B cell (primary cell): ENCODE results near the gene PIP5K1A. TPM values are rescaled to one million over a fixed set of nuclear protein-coding genes. Genes with fewer than 3 reads are reported as not detected.

Source experiments
- ATAC-seq: fragments of 200-7000 bp; cut with Tn5 transposase; one replicate; pipeline ENCODE4 v1.10.0; 2021; ENCODE audit warnings: low read depth, mild to moderate bottlenecking, moderate number of reproducible peaks, moderate library complexity
- CTCF ChIA-PET: fragments of 350-600 bp; sonication (Branson Sonifier 250); formaldehyde crosslinking; loops from one replicate; lab custom pipeline; 2021; ENCODE audit warnings: antibody characterized with exemption, inconsistent platforms; lab: Charles Lee
- POLR2A ChIA-PET: fragments of 350-600 bp; sonication (Branson Sonifier 250); formaldehyde crosslinking; loops from one replicate; lab custom pipeline; 2021; ENCODE audit warnings: antibody characterized with exemption; lab: Charles Lee
- DNase-seq: peaks from one replicate; pipeline ENCODE4 v3.0.0; 2013
- H2AFZ ChIP-seq: 2 replicates; pipeline ENCODE4 v1.6.1; 2012; ENCODE audit warnings: mild to moderate bottlenecking, low read depth, low read length; ENCODE audit not compliant: insufficient read depth, poor library complexity, severe bottlenecking
- H3K27ac ChIP-seq, 2 donors: 1 replicate in 1 of 2; 2 replicates in 1 of 2; pipeline ENCODE4 v1.5.1; 2012 to 2013; ENCODE audit warnings: low read length in 2 of 2, mild to moderate bottlenecking in 2 of 2, moderate library complexity in 1 of 2
- H3K27me3 ChIP-seq, 4 experiments: fragments of 200-600 bp in 1 of 4; sonication (generic) in 1 of 4; replicated peaks in 1 of 4; 1 replicate in 2 of 4; 2 replicates in 2 of 4; pipeline versions ENCODE4 v1.6.1 to v1.7.0; 2013 to 2016; ENCODE audit warnings: low read length in 3 of 4, mild to moderate bottlenecking in 2 of 4, mixed read lengths in 1 of 4, moderate library complexity in 1 of 4; ENCODE audit not compliant: insufficient read depth in 4 of 4, control insufficient read depth in 3 of 4; ENCODE audit errors: control extremely low read depth in 1 of 4
- H3K36me3 ChIP-seq, 2 experiments: replicated peaks in 1 of 2; 1 replicate in 1 of 2; 2 replicates in 1 of 2; pipeline versions ENCODE4 v1.6.1 to v1.7.1; 2013; ENCODE audit warnings: low read length in 1 of 2; ENCODE audit not compliant: insufficient read depth in 2 of 2, control insufficient read depth in 1 of 2; ENCODE audit errors: control extremely low read depth in 1 of 2, extremely low read depth in 1 of 2
- H3K4me1 ChIP-seq, 2 donors: fragments of 200-600 bp in 1 of 2; sonication (generic) in 1 of 2; 1 replicate in 1 of 2; 2 replicates in 1 of 2; pipeline versions ENCODE4 v1.5.1 to v1.6.1; 2013 to 2017; ENCODE audit warnings: low read length in 2 of 2; ENCODE audit not compliant: control insufficient read depth in 2 of 2, insufficient read depth in 2 of 2
- H3K4me2 ChIP-seq: replicated peaks from 2 replicates; pipeline ENCODE3; 2012; ENCODE audit warnings: mild to moderate bottlenecking, low read depth, low read length; ENCODE audit not compliant: poor library complexity, severe bottlenecking
- H3K4me3 ChIP-seq, 5 experiments: fragments of 200-600 bp in 1 of 5; sonication (generic) in 1 of 5; 1 replicate in 3 of 5; 2 replicates in 2 of 5; pipeline versions ENCODE4 v1.5.1 to v1.7.0; 2011 to 2016; ENCODE audit warnings: low read length in 4 of 5, mild to moderate bottlenecking in 4 of 5, low read depth in 2 of 5, control low read depth in 1 of 5, moderate library complexity in 1 of 5; ENCODE audit not compliant: insufficient read depth in 1 of 5; ENCODE audit errors: control extremely low read depth in 1 of 5, extremely low read depth in 1 of 5
- H3K79me2 ChIP-seq: fragments of 200-600 bp; sonication (generic); one replicate; pipeline ENCODE4 v1.6.0; 2016; ENCODE audit warnings: low read length; ENCODE audit not compliant: control insufficient read depth, insufficient read depth
- H3K9ac ChIP-seq: fragments of 200-600 bp; sonication (generic); 2 replicates; pipeline ENCODE4 v1.6.1; 2017; ENCODE audit warnings: mild to moderate bottlenecking, low read length, moderate library complexity
- H3K9me3 ChIP-seq, 3 donors: one replicate each; pipeline versions ENCODE4 v1.6.1 to v1.7.1; 2013; ENCODE audit warnings: low read length in 2 of 3; ENCODE audit not compliant: control insufficient read depth in 2 of 3, insufficient read depth in 1 of 3; ENCODE audit errors: control extremely low read depth in 1 of 3
- H4K20me1 ChIP-seq: 2 replicates; pipeline ENCODE4 v1.6.0; 2012; ENCODE audit warnings: mild to moderate bottlenecking, low read length; ENCODE audit not compliant: insufficient read depth, control insufficient read depth, poor library complexity, severe bottlenecking
- H3K27ac Mint-ChIP-seq: one replicate; pipeline ENCODE4 v1.8.0; 2021; ENCODE audit warnings: mixed read lengths
- H3K27me3 Mint-ChIP-seq: one replicate; pipeline ENCODE4 v1.8.0; 2021; ENCODE audit warnings: mixed read lengths
- H3K4me1 Mint-ChIP-seq: one replicate; pipeline ENCODE4 v1.8.0; 2021; ENCODE audit warnings: mixed read lengths
- H3K4me3 Mint-ChIP-seq: one replicate; pipeline ENCODE4 v1.8.0; 2021; ENCODE audit warnings: mixed read lengths
- H3K9me3 Mint-ChIP-seq: one replicate; pipeline ENCODE4 v1.8.0; 2022; ENCODE audit warnings: mixed read lengths; ENCODE audit not compliant: insufficient read depth
- CTCF ChIP-seq: fragments of 200-600 bp; IDR thresholded peaks from one replicate; pipeline ENCODE4 v1.8.0; 2022; ENCODE audit warnings: antibody characterized with exemption, mild to moderate bottlenecking
- EZH2 ChIP-seq: IDR thresholded peaks from 2 replicates; pipeline ENCODE4 v1.6.1; 2012; ENCODE audit warnings: borderline replicate concordance, low read depth, mild to moderate bottlenecking, moderate library complexity, low read length; ENCODE audit not compliant: insufficient read depth, poor library complexity, severe bottlenecking
- WGBS: methylation state at CpG from one replicate; pipeline ENCODE4 v1.1.5; 2013; ENCODE audit warnings: missing lambda C conversion rate; ENCODE audit not compliant: insufficient coverage; 5-methylcytosine and 5-hydroxymethylcytosine counted together
- intact Hi-C: fragments of 100-400 bp; cut with micrococcal nuclease; formaldehyde crosslinking; loops from one replicate; pipeline ENCODE4 v1.10.0; 2022
- polyA plus RNA-seq: library from polyadenylated mRNA; depleted of rRNA; stranded (reverse); fragments of >200 nt; gene quantifications from 2 replicates; pipeline ENCODE4 v1.2.3, GENCODE V29; 2012
- total RNA-seq, 2 donors: library from RNA; stranded (reverse); fragments of 120-200 nt in 1 of 2; gene quantifications; 1 replicate in 1 of 2; 2 replicates in 1 of 2; pipeline versions ENCODE4 v1.2.3 to v1.2.4, GENCODE V29; 2013 to 2022

Gene PIP5K1A
- total and polyA plus RNA-seq, 2 donors (not counting 1 experiment from before 2014, with no cell fraction given): 59.4 to 78.4 TPM

DNA sequence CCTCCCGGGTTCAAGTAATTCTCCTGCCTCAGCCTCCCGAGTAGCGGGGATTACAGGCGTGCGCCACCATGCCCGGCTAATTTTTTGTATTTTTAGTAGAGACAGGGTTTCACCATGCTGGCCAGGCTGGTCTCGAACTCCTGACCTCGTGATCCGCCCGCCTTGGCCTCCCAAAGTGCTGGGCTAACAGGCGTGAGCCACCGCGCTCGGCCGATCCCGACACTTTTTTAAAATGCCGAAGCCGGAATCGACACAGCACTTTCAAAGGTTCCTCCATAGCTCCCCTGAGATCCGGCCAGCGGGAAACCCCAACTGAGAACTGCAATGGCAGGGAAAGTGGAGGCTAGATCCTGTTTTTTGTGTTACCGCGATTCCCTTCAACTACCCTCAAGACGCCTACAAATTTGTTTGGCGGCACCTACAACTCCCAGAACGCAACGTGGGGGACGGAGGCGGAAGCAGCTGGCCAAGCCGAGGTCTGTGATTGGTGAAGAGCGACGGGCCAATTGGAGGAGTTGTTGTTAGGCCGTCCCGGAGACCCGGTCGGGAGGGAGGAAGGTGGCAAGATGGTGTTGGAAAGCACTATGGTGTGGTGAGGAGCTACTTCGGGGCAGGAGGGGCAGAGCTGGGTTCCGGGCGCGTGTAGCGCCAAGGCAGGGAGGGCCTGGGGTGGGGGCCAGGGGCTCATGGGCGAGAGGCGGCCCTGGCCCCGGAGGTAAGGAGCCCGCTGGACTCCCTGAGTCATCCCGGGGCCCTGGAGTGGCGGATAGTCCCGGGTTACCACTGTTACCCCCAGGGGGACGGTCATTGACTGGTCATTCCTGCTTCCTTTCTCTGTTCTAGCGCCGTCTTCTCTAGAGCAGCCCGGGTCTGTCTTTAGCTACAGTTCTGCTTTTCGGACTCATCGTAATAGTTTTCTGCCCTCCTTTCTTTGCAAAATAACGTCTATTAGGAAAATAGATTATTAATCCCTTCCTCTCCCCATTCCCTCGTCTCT lies 56.2 kb downstream of the PIP5K1A start, which contains the start of gene PSMD4:
TSS of gene PSMD4 (plus strand) at position 518 of the 997 bp plus-strand sequence. CDS start at position 567, 49 bp downstream.
- H3K79me2 ChIP-seq: peaks cover 55% of the 10 kb centered on the region
- H3K4me3 ChIP-seq: peak within 1 kb of the TSS; percentile 82 to 97 (median 84)
- H3K27ac Mint-ChIP-seq: peak within 1 kb of the TSS; percentile 97
- peak within 1 kb of the TSS; percentile 80 for H3K9ac ChIP-seq
- peaks cover 6% of the 10 kb centered on the region for H4K20me1 ChIP-seq
- H3K36me3 ChIP-seq: peaks cover 2 to 5% of the 10 kb centered on the region in 2 experiments
- no peak for TF ChIP-seq EZH2
- TF ChIP-seq CTCF: no peak
- H2AFZ ChIP-seq: peak within 1 kb of the TSS; percentile 72
- peak within 1 kb of the TSS; percentile 97 for H3K4me3 Mint-ChIP-seq
- intact Hi-C loops: loop anchor here (1.0 to 5.0 kb wide), 7 partner anchors 23 to 182 kb away; partner anchors contain the start of genes GABPB2, LYSMD1, PI4KB and PSMB4
- peak within 1 kb of the TSS; percentile 66 to 85 for H3K27ac ChIP-seq
- no peaks in the 10 kb centered on the region for H3K9me3 ChIP-seq
- no peaks in the 10 kb centered on the region for H3K27me3 Mint-ChIP-seq
- no peaks in the 10 kb centered on the region for H3K9me3 Mint-ChIP-seq
- peak; percentile 93 for ATAC-seq
- CTCF ChIA-PET: interaction anchor here (0.9 to 2.9 kb wide), 7 partner anchors 14 to 155 kb away, joined by 3 to 14 read pairs (median 3); partner anchors contain the start of genes TNFAIP8L2, VPS72 and ZNF687
- WGBS: 6% methylated on average over 43 of the region's 56 CpGs
- peak; percentile 96 for DNase-seq
- POLR2A ChIA-PET: interaction anchor here (0.6 to 1.7 kb wide), 11 partner anchors 22 to 706 kb away, joined by 3 to 7 read pairs (median 3); partner anchors contain the start of genes SCNM1 and ZNF687
- H3K4me1 Mint-ChIP-seq: peaks cover 30% of the 10 kb centered on the region
- H3K27me3 ChIP-seq: no peaks in the 10 kb centered on the region
- peak within 1 kb of the TSS; percentile 80 for H3K4me2 ChIP-seq
- H3K4me1 ChIP-seq: peaks cover 9 to 12% of the 10 kb centered on the region in 2 donors
